Measurements from ENCODE around the gene VEGFB. TPM values are rescaled to one million over a fixed set of nuclear protein-coding genes. Genes with fewer than 3 reads are reported as not detected.

VEGFB gene
- polyA plus RNA-seq, 2 of the 4 experiments (the other 2 are of a cell fraction): 6.8 to 26.5 TPM

- H3K27ac ChIP-seq: no peak overlapping the region
- ChIA-PET POLR2A (interaction anchor here (1.7 kb wide), 1 partner anchor 41 kb away, joined by 6 read pairs; no protein-coding TSS in a partner anchor), CTCF (interaction anchor here (0.9 to 16.0 kb wide), 8 partner anchors 8 to 92 kb away, joined by 3 to 220 read pairs (median 4); partner anchors contain the start of genes CATSPERZ, ESRRA, PLCB3 and PPP1R14B)
- 82% methylated on average over 17 of the region's 29 CpGs for WGBS (ENCODE audit: missing lambda C conversion rate)
- DNase-seq (ENCODE audit: low read depth in 1 of 2, low spot score in 1 of 2): no peak
- TF ChIP-seq USF2 (IDR thresholded peaks at IDR 0.05): no peak
- no peak for TF ChIP-seq EHF (CRISPR knock-in tag; IDR thresholded peaks at IDR 0.05)
- no peak for TF ChIP-seq ZNF302 (CRISPR knock-in tag; IDR thresholded peaks at IDR 0.05)
- TF ChIP-seq, protein P1, sequence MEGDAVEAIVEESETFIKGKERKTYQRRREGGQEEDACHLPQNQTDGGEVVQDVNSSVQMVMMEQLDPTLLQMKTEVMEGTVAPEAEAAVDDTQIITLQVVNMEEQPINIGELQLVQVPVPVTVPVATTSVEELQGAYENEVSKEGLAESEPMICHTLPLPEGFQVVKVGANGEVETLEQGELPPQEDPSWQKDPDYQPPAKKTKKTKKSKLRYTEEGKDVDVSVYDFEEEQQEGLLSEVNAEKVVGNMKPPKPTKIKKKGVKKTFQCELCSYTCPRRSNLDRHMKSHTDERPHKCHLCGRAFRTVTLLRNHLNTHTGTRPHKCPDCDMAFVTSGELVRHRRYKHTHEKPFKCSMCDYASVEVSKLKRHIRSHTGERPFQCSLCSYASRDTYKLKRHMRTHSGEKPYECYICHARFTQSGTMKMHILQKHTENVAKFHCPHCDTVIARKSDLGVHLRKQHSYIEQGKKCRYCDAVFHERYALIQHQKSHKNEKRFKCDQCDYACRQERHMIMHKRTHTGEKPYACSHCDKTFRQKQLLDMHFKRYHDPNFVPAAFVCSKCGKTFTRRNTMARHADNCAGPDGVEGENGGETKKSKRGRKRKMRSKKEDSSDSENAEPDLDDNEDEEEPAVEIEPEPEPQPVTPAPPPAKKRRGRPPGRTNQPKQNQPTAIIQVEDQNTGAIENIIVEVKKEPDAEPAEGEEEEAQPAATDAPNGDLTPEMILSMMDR (IDR thresholded peaks at IDR 0.05): no peak
- TF ChIP-seq HDAC2 (IDR thresholded peaks at IDR 0.05): no peak
- no peak for TF ChIP-seq HOXB13 (CRISPR knock-in tag; IDR thresholded peaks at IDR 0.05; ENCODE audit: low read depth)
- no peak for TF ChIP-seq MYC (IDR thresholded peaks at IDR 0.05; ENCODE audit: borderline replicate concordance, low read length)
- TF ChIP-seq MAX (IDR thresholded peaks at IDR 0.05): no peak
- TF ChIP-seq SMC3 (IDR thresholded peaks at IDR 0.05): no peak
- TF ChIP-seq FOSL2 (IDR thresholded peaks at IDR 0.05): no peak
- no peak for TF ChIP-seq FOSL2 (CRISPR knock-in tag; IDR thresholded peaks at IDR 0.05)
- TF ChIP-seq CEBPB (IDR thresholded peaks at IDR 0.05): no peak
- TF ChIP-seq HOXB5 (CRISPR knock-in tag; IDR thresholded peaks at IDR 0.05): no peak
- TF ChIP-seq HOXA7 (CRISPR knock-in tag; IDR thresholded peaks at IDR 0.05): no peak
- TF ChIP-seq NFE2L2 (conservative IDR thresholded peaks at IDR 0.05; ENCODE audit: low read length): no peak
- TF ChIP-seq FOXS1 (CRISPR knock-in tag; IDR thresholded peaks at IDR 0.05): no peak
- no peak for TF ChIP-seq JUNB (IDR thresholded peaks at IDR 0.05)
- peak in 1 of 2 experiments; percentile 39; a peak in 3 of 6 replicates for ATAC-seq
- no peak for FAIRE-seq
- no peak overlapping the region for H3K4me2 ChIP-seq
- no peaks in the 10 kb centered on the region for H3K9me3 ChIP-seq
- peaks cover 6% of the 10 kb centered on the region for H3K4me1 ChIP-seq
- no peak overlapping the region for H3K4me3 ChIP-seq
Measured at GRCh38 chr11:64263021-64263946, 28.9 kb downstream of the VEGFB start.

DNA sequence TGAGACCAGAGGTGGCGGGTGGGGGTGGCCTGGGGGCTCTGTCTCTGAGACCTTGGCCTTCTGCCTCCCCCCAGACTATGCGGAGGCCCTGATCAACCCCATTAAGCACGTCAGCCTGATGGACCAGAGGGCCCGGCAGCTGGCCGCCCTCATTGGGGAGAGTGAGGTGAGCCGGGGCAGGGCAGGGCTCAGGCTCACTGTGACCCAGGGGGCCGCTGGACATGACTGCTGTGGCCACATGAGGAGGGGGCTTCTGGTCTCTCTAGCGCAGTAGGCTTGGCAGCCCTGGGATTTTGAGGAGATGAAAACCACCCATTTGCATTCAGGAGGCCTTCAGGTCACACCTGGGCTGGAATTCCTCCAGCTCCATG lies 29.5 kb downstream of the VEGFB start:
- TF ChIP-seq CHD2 (IDR thresholded peaks at IDR 0.05; ENCODE audit: low read length, partially characterized antibody) (no peak), NR3C1 (IDR thresholded peaks at IDR 0.05) (no peak), POLR2AphosphoS2 (conservative IDR thresholded peaks at IDR 0.05; ENCODE audit: low read length) (no peak), ZFP36 (IDR thresholded peaks at IDR 0.05; ENCODE audit: borderline replicate concordance, partially characterized antibody) (no peak), PHF8 (IDR thresholded peaks at IDR 0.05; ENCODE audit: borderline replicate concordance, low read depth) (no peak), MYC (IDR thresholded peaks at IDR 0.05; ENCODE audit: borderline replicate concordance, low read length) (no peak), CEBPB (IDR thresholded peaks at IDR 0.05) (no peak), BHLHE40 (IDR thresholded peaks at IDR 0.05; ENCODE audit: low read depth, low read length) (no peak), CBX2 (IDR thresholded peaks at IDR 0.05; ENCODE audit: borderline replicate concordance, low read depth) (no peak), EP300 (IDR thresholded peaks at IDR 0.05) (no peak), TFCP2L1 (CRISPR knock-in tag; IDR thresholded peaks at IDR 0.05) (no peak), HOXB13 (CRISPR knock-in tag; IDR thresholded peaks at IDR 0.05; ENCODE audit: low read depth) (no peak), HEYL (CRISPR knock-in tag; IDR thresholded peaks at IDR 0.05) (no peak), JUNB (IDR thresholded peaks at IDR 0.05) (no peak), NPAS2 (CRISPR knock-in tag; IDR thresholded peaks at IDR 0.05; ENCODE audit: borderline replicate concordance) (no peak), RFX5 (IDR thresholded peaks at IDR 0.05) (no peak), FOSL2 (IDR thresholded peaks at IDR 0.05) (no peak), FOSL2 (CRISPR knock-in tag; IDR thresholded peaks at IDR 0.05) (no peak), SMC3 (IDR thresholded peaks at IDR 0.05) (no peak)
- TF ChIP-seq, protein P2, sequence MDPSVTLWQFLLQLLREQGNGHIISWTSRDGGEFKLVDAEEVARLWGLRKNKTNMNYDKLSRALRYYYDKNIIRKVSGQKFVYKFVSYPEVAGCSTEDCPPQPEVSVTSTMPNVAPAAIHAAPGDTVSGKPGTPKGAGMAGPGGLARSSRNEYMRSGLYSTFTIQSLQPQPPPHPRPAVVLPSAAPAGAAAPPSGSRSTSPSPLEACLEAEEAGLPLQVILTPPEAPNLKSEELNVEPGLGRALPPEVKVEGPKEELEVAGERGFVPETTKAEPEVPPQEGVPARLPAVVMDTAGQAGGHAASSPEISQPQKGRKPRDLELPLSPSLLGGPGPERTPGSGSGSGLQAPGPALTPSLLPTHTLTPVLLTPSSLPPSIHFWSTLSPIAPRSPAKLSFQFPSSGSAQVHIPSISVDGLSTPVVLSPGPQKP (IDR thresholded peaks at IDR 0.05; ENCODE audit: low read depth, low read length): no peak
- TF ChIP-seq, protein P3, sequence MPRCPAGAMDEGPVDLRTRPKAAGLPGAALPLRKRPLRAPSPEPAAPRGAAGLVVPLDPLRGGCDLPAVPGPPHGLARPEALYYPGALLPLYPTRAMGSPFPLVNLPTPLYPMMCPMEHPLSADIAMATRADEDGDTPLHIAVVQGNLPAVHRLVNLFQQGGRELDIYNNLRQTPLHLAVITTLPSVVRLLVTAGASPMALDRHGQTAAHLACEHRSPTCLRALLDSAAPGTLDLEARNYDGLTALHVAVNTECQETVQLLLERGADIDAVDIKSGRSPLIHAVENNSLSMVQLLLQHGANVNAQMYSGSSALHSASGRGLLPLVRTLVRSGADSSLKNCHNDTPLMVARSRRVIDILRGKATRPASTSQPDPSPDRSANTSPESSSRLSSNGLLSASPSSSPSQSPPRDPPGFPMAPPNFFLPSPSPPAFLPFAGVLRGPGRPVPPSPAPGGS (IDR thresholded peaks at IDR 0.05): no peak
- DNase-seq (ENCODE audit: low read depth in 1 of 2, low spot score in 1 of 2) (no peak), FAIRE-seq (no peak), ATAC-seq (no peak)
- CTCF ChIA-PET: interaction anchor here (1.0 to 16.0 kb wide), 7 partner anchors 8 to 91 kb away, joined by 3 to 220 read pairs (median 4); partner anchors contain the start of genes CATSPERZ, ESRRA, PLCB3 and PPP1R14B
- H3K4me3 ChIP-seq: no peak overlapping the region
- POLR2A ChIA-PET: interaction anchor here (1.7 kb wide), 1 partner anchor 41 kb away, joined by 6 read pairs; no protein-coding TSS in a partner anchor
- no peak overlapping the region for H3K27ac ChIP-seq
- no peak overlapping the region for H3K4me2 ChIP-seq
- H3K9me3 ChIP-seq: no peaks in the 10 kb centered on the region
- WGBS (ENCODE audit: missing lambda C conversion rate): 89% methylated on average over 7 of the region's 8 CpGs
- H3K4me1 ChIP-seq: peaks cover 13% of the 10 kb centered on the region

Data from A549 (cell line).